Nephron progenitor cell (in vitro differentiated cells): Measurements from ENCODE around the gene KCND2.

Source experiments
- DNase-seq: peaks from one replicate; pipeline ENCODE4 v3.0.0; 2021
- H3K27ac Mint-ChIP-seq: 2 replicates; pipeline ENCODE4 v1.8.0; 2021; ENCODE audit warnings: mild to moderate bottlenecking, moderate library complexity, mixed read lengths
- H3K27me3 Mint-ChIP-seq: 2 replicates; pipeline ENCODE4 v1.8.0; 2021; ENCODE audit warnings: mild to moderate bottlenecking, low read depth, mixed read lengths; ENCODE audit not compliant: poor library complexity
- H3K36me3 Mint-ChIP-seq: 2 replicates; pipeline ENCODE4 v1.8.0; 2021; ENCODE audit warnings: low read depth, mixed read lengths
- H3K4me1 Mint-ChIP-seq: 2 replicates; pipeline ENCODE4 v1.8.0; 2021; ENCODE audit warnings: mixed read lengths
- H3K4me3 Mint-ChIP-seq: 2 replicates; pipeline ENCODE4 v1.8.0; 2021; ENCODE audit warnings: mild to moderate bottlenecking, moderate library complexity, mixed read lengths
- H3K9me3 Mint-ChIP-seq: 2 replicates; pipeline ENCODE4 v1.8.0; 2021; ENCODE audit warnings: mild to moderate bottlenecking, moderate library complexity, mixed read lengths
- TF ChIP-seq, protein P1 (sequence below): fragments of 200-600 bp; sonication (generic); IDR thresholded peaks from 2 replicates; pipeline ENCODE4 v1.5.0; 2021; ENCODE audit warnings: antibody characterized with exemption

The KCND2 gene

DNA sequence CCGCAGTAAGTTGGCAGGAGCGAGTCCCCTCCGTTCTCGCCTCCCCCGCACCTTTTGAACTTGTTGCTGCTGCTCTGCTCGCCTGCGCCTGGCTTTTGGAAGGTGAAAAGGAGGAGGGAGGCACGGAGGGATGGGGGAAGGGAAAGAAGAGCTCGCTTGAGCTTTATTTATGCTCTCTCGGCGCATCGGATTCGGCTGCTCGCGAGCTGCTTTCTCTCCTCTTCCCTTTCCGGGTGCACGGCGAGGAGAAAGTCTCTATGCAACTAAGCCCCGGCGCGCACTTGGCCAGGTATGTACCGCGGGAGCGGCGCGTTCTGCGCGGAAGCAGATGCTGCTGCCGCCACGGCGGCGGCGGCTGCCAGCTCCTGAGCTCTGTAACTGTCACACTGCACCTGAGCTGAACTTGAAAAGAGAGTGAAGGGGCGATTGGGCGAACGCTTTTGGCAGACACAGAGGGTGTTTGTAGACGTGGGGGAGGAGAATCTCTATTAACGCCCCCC lies 551 bp downstream of the KCND2 start:
- peak; percentile 63 for DNase-seq
- H3K27ac Mint-ChIP-seq = peak overlapping the region; percentile 34
- H3K4me1 Mint-ChIP-seq = peaks cover 17% of the 10 kb centered on the region
- TF ChIP-seq, protein P1, sequence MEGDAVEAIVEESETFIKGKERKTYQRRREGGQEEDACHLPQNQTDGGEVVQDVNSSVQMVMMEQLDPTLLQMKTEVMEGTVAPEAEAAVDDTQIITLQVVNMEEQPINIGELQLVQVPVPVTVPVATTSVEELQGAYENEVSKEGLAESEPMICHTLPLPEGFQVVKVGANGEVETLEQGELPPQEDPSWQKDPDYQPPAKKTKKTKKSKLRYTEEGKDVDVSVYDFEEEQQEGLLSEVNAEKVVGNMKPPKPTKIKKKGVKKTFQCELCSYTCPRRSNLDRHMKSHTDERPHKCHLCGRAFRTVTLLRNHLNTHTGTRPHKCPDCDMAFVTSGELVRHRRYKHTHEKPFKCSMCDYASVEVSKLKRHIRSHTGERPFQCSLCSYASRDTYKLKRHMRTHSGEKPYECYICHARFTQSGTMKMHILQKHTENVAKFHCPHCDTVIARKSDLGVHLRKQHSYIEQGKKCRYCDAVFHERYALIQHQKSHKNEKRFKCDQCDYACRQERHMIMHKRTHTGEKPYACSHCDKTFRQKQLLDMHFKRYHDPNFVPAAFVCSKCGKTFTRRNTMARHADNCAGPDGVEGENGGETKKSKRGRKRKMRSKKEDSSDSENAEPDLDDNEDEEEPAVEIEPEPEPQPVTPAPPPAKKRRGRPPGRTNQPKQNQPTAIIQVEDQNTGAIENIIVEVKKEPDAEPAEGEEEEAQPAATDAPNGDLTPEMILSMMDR = no peak
- no peaks in the 10 kb centered on the region for H3K9me3 Mint-ChIP-seq
- peak overlapping the region; percentile 95 for H3K4me3 Mint-ChIP-seq
- no peaks in the 10 kb centered on the region for H3K36me3 Mint-ChIP-seq
- peaks cover 33% of the 10 kb centered on the region for H3K27me3 Mint-ChIP-seq

DNA sequence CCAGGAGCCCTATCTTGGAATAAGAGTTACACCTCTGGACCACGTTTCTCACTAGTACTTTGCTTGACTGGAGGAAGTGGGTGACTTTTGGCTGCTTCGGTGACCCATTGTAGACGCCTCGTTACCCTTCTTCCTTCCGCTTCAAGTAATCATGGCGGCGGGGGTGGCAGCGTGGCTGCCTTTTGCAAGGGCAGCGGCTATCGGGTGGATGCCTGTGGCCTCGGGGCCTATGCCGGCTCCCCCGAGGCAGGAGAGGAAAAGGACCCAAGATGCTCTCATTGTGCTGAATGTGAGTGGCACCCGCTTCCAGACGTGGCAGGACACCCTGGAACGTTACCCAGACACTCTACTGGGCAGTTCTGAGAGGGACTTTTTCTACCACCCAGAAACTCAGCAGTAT lies 1.5 kb downstream of the KCND2 start:
- H3K9me3 Mint-ChIP-seq = no peaks in the 10 kb centered on the region
- H3K4me3 Mint-ChIP-seq = peak overlapping the region; percentile 95

DNA sequence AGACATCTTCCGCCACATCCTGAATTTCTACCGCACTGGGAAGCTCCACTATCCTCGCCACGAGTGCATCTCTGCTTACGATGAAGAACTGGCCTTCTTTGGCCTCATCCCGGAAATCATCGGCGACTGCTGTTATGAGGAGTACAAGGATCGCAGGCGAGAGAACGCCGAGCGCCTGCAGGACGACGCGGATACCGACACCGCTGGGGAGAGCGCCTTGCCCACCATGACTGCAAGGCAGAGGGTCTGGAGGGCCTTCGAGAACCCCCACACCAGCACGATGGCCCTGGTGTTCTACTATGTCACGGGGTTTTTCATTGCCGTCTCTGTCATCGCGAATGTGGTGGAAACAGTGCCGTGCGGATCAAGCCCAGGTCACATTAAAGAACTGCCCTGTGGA lies 1.9 kb downstream of the KCND2 start:
- Mint-ChIP-seq H3K27ac (no peak overlapping the region), H3K4me1 (peaks cover 17% of the 10 kb centered on the region), H3K9me3 (no peaks in the 10 kb centered on the region), H3K36me3 (no peaks in the 10 kb centered on the region), H3K27me3 (peaks cover 29% of the 10 kb centered on the region), H3K4me3 (peak overlapping the region; percentile 65)
- TF ChIP-seq, protein P1 = no peak
- no peak for DNase-seq

More for the DNA sequence above, 1.5 kb downstream of the KCND2 start:
- TF ChIP-seq, protein P1 = no peak
- no peak for DNase-seq
- H3K27me3 Mint-ChIP-seq = peaks cover 29% of the 10 kb centered on the region
- H3K36me3 Mint-ChIP-seq = no peaks in the 10 kb centered on the region
- H3K27ac Mint-ChIP-seq = no peak overlapping the region
- peaks cover 17% of the 10 kb centered on the region for H3K4me1 Mint-ChIP-seq

DNA sequence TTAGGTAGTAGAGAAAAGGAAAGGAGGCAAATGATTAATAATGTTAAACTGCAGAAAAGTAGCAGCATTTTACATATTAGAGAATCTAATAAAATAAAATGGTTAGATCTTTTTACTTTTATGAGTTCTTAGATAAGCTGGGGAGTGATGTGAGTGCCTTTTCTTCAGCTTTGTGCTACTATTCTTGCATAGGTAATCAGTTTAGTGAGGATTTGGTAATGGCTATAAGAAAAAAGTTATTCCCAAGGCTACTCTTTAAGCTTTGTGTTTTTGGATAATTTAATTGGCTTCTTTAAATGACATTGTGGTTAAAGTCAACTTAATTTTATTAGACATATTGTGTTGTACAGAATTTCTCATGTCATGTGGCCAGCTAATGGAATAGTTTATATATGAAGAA lies 3.7 kb downstream of the KCND2 start:
- TF ChIP-seq, protein P1 = no peak
- Mint-ChIP-seq H3K4me1 (peaks cover 17% of the 10 kb centered on the region), H3K9me3 (no peaks in the 10 kb centered on the region), H3K27ac (no peak overlapping the region), H3K4me3 (no peak overlapping the region), H3K36me3 (no peaks in the 10 kb centered on the region), H3K27me3 (peaks cover 29% of the 10 kb centered on the region)
- DNase-seq = no peak

DNA sequence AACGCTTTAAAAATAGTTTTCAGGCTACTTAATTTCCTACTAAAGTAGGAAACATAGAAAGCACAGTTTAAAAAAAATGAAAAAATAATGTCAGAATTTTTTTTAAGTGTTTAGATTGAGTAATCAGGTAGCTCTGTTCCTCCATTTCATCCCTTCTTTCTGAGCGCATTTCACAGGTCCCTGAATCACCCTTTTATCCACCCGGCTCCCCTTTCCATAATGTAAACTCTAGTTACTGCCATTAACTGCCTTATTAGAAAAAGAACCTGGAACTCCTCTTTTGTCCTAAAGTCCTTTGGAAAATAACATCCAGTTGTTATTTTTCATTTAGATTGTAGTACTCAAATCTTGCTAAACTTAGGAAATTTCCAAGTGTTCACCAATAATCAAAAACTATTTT lies 5.8 kb downstream of the KCND2 start:
- DNase-seq = no peak
- Mint-ChIP-seq H3K36me3 (no peaks in the 10 kb centered on the region), H3K27me3 (peaks cover 19% of the 10 kb centered on the region), H3K4me1 (peaks cover 2% of the 10 kb centered on the region), H3K4me3 (no peak overlapping the region), H3K27ac (no peak overlapping the region), H3K9me3 (no peaks in the 10 kb centered on the region)
- TF ChIP-seq, protein P1 = no peak

DNA sequence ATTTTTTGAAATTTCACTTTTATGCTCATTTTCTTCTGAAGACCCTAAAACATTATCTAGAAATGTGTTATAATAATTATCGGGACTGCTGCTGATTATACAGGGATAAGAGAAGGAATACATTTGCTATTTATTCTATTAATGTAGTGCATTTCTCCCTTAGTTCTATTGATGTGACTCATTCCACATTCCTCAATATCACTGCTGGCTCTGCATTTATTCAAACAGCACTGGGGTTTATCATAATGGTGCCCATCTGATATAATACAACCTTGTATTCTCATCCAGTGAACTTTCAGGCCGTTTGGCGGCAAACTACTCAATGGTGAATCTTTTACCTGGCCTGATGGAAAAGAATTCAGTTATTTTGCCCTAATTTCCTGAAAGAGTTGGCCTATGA lies 7.8 kb downstream of the KCND2 start:
- no peak overlapping the region for H3K27ac Mint-ChIP-seq
- H3K4me3 Mint-ChIP-seq = no peak overlapping the region
- H3K9me3 Mint-ChIP-seq = no peaks in the 10 kb centered on the region
- H3K27me3 Mint-ChIP-seq = no peaks in the 10 kb centered on the region
- no peaks in the 10 kb centered on the region for H3K36me3 Mint-ChIP-seq
- TF ChIP-seq, protein P1 = no peak
- DNase-seq = no peak
- H3K4me1 Mint-ChIP-seq = no peaks in the 10 kb centered on the region
